ENCODE measurements around the gene CD69. TPM values are rescaled to one million over a fixed set of nuclear protein-coding genes. Genes with fewer than 3 reads are reported as not detected.

Gene CD69
- total and polyA plus RNA-seq, 2 donors (not counting 1 experiment from before 2014, with no cell fraction given) = 45.1 to 997 TPM

- Mint-ChIP-seq H3K27ac (peak overlapping the region; percentile 80), H3K4me3 (peak overlapping the region; percentile 20), H3K9me3 (ENCODE audit: insufficient read depth) (no peaks in the 10 kb centered on the region), H3K4me1 (peaks cover 89% of the 10 kb centered on the region), H3K27me3 (no peaks in the 10 kb centered on the region)
- peaks cover 0 to 8% (median 0%) of the 10 kb centered on the region in 3 donors for H3K9me3 ChIP-seq (ENCODE audit: control extremely low read depth in 1 of 3, control insufficient read depth in 2 of 3, insufficient read depth in 1 of 3, low read length in 2 of 3)
- no peaks in the 10 kb centered on the region for H3K36me3 ChIP-seq (replicated peaks in 1 of 2; ENCODE audit: control extremely low read depth in 1 of 2, control insufficient read depth in 1 of 2, extremely low read depth in 1 of 2, insufficient read depth in 2 of 2, low read length in 1 of 2)
- no peak overlapping the region for H3K4me3 ChIP-seq (ENCODE audit: control extremely low read depth in 1 of 5, extremely low read depth in 1 of 5, insufficient read depth in 1 of 5, low read depth in 2 of 5, low read length in 4 of 5)
- H3K27ac ChIP-seq (ENCODE audit: low read length in 2 of 2) = peak overlapping the region; percentile 4 to 91
- H3K9ac ChIP-seq (ENCODE audit: low read length) = no peak overlapping the region
- no peak overlapping the region for H2AFZ ChIP-seq (ENCODE audit: insufficient read depth, low read depth, low read length, poor library complexity, severe bottlenecking)
- POLR2A ChIA-PET = no interaction called here
- peaks cover 51% of the 10 kb centered on the region for H3K79me2 ChIP-seq (ENCODE audit: control insufficient read depth, insufficient read depth, low read length)
- H3K4me1 ChIP-seq (ENCODE audit: control insufficient read depth in 2 of 2, insufficient read depth in 2 of 2, low read length in 2 of 2) = peaks cover 81 to 97% of the 10 kb centered on the region in 2 donors
- DNase-seq = no peak
- no peak for ATAC-seq (ENCODE audit: low read depth)
- intact Hi-C loops (cut with micrococcal nuclease) = loop anchor here (2.0 kb wide), 1 partner anchor 17 kb away; no protein-coding TSS in a partner anchor
- CTCF ChIA-PET = interaction anchor here (3.4 kb wide), 1 partner anchor 11 kb away, joined by 28 read pairs; no protein-coding TSS in a partner anchor
- no peaks in the 10 kb centered on the region for H3K27me3 ChIP-seq (replicated peaks in 1 of 4; ENCODE audit: control extremely low read depth in 1 of 4, control insufficient read depth in 3 of 4, insufficient read depth in 4 of 4, low read length in 3 of 4)
- H3K4me2 ChIP-seq (replicated peaks; ENCODE audit: low read depth, low read length, poor library complexity, severe bottlenecking) = peak overlapping the region; percentile 33
- TF ChIP-seq CTCF (IDR thresholded peaks at IDR 0.05) (no peak), EZH2 (IDR thresholded peaks at IDR 0.05; ENCODE audit: borderline replicate concordance, insufficient read depth, low read depth, low read length, poor library complexity, severe bottlenecking) (no peak)
- H4K20me1 ChIP-seq (ENCODE audit: control insufficient read depth, insufficient read depth, low read length, poor library complexity, severe bottlenecking) = no peaks in the 10 kb centered on the region
- 78% methylated on average over 1 of the region's 1 CpG for WGBS (ENCODE audit: insufficient coverage)
These were observed 40.9 kb downstream of the CD69 start for GRCh38 chr12:9719790-9720189.

GRCh38 chr12:9718968-9719367 lies 41.7 kb downstream of the CD69 start:
- ATAC-seq (ENCODE audit: low read depth) (no peak), DNase-seq (no peak)
- peaks cover 43% of the 10 kb centered on the region for H3K79me2 ChIP-seq (ENCODE audit: control insufficient read depth, insufficient read depth, low read length)
- no peaks in the 10 kb centered on the region for H3K36me3 ChIP-seq (replicated peaks in 1 of 2; ENCODE audit: control extremely low read depth in 1 of 2, control insufficient read depth in 1 of 2, extremely low read depth in 1 of 2, insufficient read depth in 2 of 2, low read length in 1 of 2)
- no peak overlapping the region for H2AFZ ChIP-seq (ENCODE audit: insufficient read depth, low read depth, low read length, poor library complexity, severe bottlenecking)
- peaks cover 0 to 8% (median 0%) of the 10 kb centered on the region in 3 donors for H3K9me3 ChIP-seq (ENCODE audit: control extremely low read depth in 1 of 3, control insufficient read depth in 2 of 3, insufficient read depth in 1 of 3, low read length in 2 of 3)
- Mint-ChIP-seq H3K4me1 (peaks cover 91% of the 10 kb centered on the region), H3K9me3 (ENCODE audit: insufficient read depth) (no peaks in the 10 kb centered on the region), H3K27me3 (no peaks in the 10 kb centered on the region), H3K4me3 (peak overlapping the region; percentile 49), H3K27ac (peak overlapping the region; percentile 92)
- peak overlapping the region; percentile 21 for H3K9ac ChIP-seq (ENCODE audit: low read length)
- peak overlapping the region; percentile 60 for H3K4me2 ChIP-seq (replicated peaks; ENCODE audit: low read depth, low read length, poor library complexity, severe bottlenecking)
- TF ChIP-seq CTCF (IDR thresholded peaks at IDR 0.05) (no peak), EZH2 (IDR thresholded peaks at IDR 0.05; ENCODE audit: borderline replicate concordance, insufficient read depth, low read depth, low read length, poor library complexity, severe bottlenecking) (no peak)
- CTCF ChIA-PET = interaction anchor here (0.9 to 3.1 kb wide), 4 partner anchors 11 to 35 kb away, joined by 3 to 23 read pairs (median 6); no protein-coding TSS in a partner anchor
- peaks cover 88 to 97% of the 10 kb centered on the region in 2 donors for H3K4me1 ChIP-seq (ENCODE audit: control insufficient read depth in 2 of 2, insufficient read depth in 2 of 2, low read length in 2 of 2)
- H3K4me3 ChIP-seq (ENCODE audit: control extremely low read depth in 1 of 5, extremely low read depth in 1 of 5, insufficient read depth in 1 of 5, low read depth in 2 of 5, low read length in 4 of 5) = peak overlapping the region in 1 of 5 experiments; percentile 44
- no peaks in the 10 kb centered on the region for H3K27me3 ChIP-seq (replicated peaks in 1 of 4; ENCODE audit: control extremely low read depth in 1 of 4, control insufficient read depth in 3 of 4, insufficient read depth in 4 of 4, low read length in 3 of 4)
- POLR2A ChIA-PET = no interaction called here
- intact Hi-C loops (cut with micrococcal nuclease) = no loop called here
- no peaks in the 10 kb centered on the region for H4K20me1 ChIP-seq (ENCODE audit: control insufficient read depth, insufficient read depth, low read length, poor library complexity, severe bottlenecking)
- peak overlapping the region in 1 of 2 donors; percentile 91 for H3K27ac ChIP-seq (ENCODE audit: low read length in 2 of 2)
- 71% methylated on average over 3 of the region's 7 CpGs for WGBS (ENCODE audit: insufficient coverage)
